ENCODE data around the gene MREG.

GRCh38 chr2:215971671-215972070 lies 41.7 kb downstream of the MREG start:
- TF ChIP-seq EP300 (IDR thresholded peaks at IDR 0.05; ENCODE audit: borderline replicate concordance) (no peak), USF1 (IDR thresholded peaks at IDR 0.05) (no peak), TAF1 (IDR thresholded peaks at IDR 0.05; ENCODE audit: low read depth) (no peak), CEBPB (IDR thresholded peaks at IDR 0.05) (no peak), TCF12 (IDR thresholded peaks at IDR 0.05; ENCODE audit: low read depth) (no peak), FOXM1 (IDR thresholded peaks at IDR 0.05; ENCODE audit: borderline replicate concordance, low read depth) (no peak), CREB1 (IDR thresholded peaks at IDR 0.05; ENCODE audit: low read depth) (no peak), REST (IDR thresholded peaks at IDR 0.05; ENCODE audit: low read depth) (no peak), YY1 (IDR thresholded peaks at IDR 0.05; ENCODE audit: low read depth) (no peak), RAD21 (IDR thresholded peaks at IDR 0.05; ENCODE audit: low read depth) (no peak), TEAD4 (IDR thresholded peaks at IDR 0.05) (no peak), NFIC (IDR thresholded peaks at IDR 0.05) (no peak), EGR1 (IDR thresholded peaks at IDR 0.05) (no peak)
- TF ChIP-seq, protein P1, sequence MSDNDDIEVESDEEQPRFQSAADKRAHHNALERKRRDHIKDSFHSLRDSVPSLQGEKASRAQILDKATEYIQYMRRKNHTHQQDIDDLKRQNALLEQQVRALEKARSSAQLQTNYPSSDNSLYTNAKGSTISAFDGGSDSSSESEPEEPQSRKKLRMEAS (IDR thresholded peaks at IDR 0.05): no peak
